GM18870 (cell line): ENCODE data around the gene SAMD4A.
A peak's percentile ranks its signal among the peaks of the same experiment; 100 is the strongest.

ENCODE experiments used
- ATAC-seq: cut with Tn5 transposase; IDR thresholded peaks from one replicate; pipeline ENCODE4 v1.9.1; 2021; ENCODE audit warnings: moderate library complexity; ENCODE audit not compliant: unreplicated experiment

Gene SAMD4A

GRCh38 chr14:54773171-54774006 is 206.5 kb downstream of the SAMD4A start:
- peak; percentile 50 for ATAC-seq

- ATAC-seq: no peak
These were observed 207.9 kb downstream of the SAMD4A start for GRCh38 chr14:54774824-54775223.

GRCh38 chr14:54775486-54776140 is 208.7 kb downstream of the SAMD4A start:
- no peak for ATAC-seq

GRCh38 chr14:54776361-54777001 is 209.6 kb downstream of the SAMD4A start:
- no peak for ATAC-seq

- ATAC-seq: no peak
These were observed 210.5 kb downstream of the SAMD4A start for GRCh38 chr14:54777395-54777794.

- ATAC-seq: no peak
These were observed 211.9 kb downstream of the SAMD4A start for GRCh38 chr14:54778618-54779345.

GRCh38 chr14:54781080-54781479 is 214.2 kb downstream of the SAMD4A start:
- ATAC-seq: no peak

- no peak for ATAC-seq
These were observed 215.2 kb downstream of the SAMD4A start for GRCh38 chr14:54781961-54782750.

GRCh38 chr14:54782751-54783659 is 216.1 kb downstream of the SAMD4A start:
- peak; percentile 69 for ATAC-seq

- ATAC-seq: no peak
These were observed 216.7 kb downstream of the SAMD4A start for GRCh38 chr14:54783660-54784015.

GRCh38 chr14:54784060-54784459 is 217.1 kb downstream of the SAMD4A start:
- no peak for ATAC-seq

GRCh38 chr14:54784657-54785056 is 217.7 kb downstream of the SAMD4A start:
- no peak for ATAC-seq

- no peak for ATAC-seq
These were observed 218.3 kb downstream of the SAMD4A start for GRCh38 chr14:54785136-54785777.

- no peak for ATAC-seq
These were observed 219.1 kb downstream of the SAMD4A start for GRCh38 chr14:54785778-54786770.

- no peak for ATAC-seq
These were observed 219.9 kb downstream of the SAMD4A start for GRCh38 chr14:54786838-54787237.

GRCh38 chr14:54787261-54787660 is 220.3 kb downstream of the SAMD4A start:
- ATAC-seq: no peak

GRCh38 chr14:54788701-54789100 is 221.8 kb downstream of the SAMD4A start:
- no peak for ATAC-seq

- ATAC-seq: no peak
These were observed 222.2 kb downstream of the SAMD4A start for GRCh38 chr14:54789166-54789565.
